Central memory CD4-positive, alpha-beta T cell (primary cell): ENCODE results near the gene NTF4.
"Not testable (repeated sequence)": the region's sequence is repeated elsewhere in the genome, so short reads cannot be mapped to it uniquely, and the experiment has no call there.

Experiments used
- DNase-seq: peaks from one replicate; pipeline ENCODE4 v3.0.0; 2022

NTF4 gene

DNA sequence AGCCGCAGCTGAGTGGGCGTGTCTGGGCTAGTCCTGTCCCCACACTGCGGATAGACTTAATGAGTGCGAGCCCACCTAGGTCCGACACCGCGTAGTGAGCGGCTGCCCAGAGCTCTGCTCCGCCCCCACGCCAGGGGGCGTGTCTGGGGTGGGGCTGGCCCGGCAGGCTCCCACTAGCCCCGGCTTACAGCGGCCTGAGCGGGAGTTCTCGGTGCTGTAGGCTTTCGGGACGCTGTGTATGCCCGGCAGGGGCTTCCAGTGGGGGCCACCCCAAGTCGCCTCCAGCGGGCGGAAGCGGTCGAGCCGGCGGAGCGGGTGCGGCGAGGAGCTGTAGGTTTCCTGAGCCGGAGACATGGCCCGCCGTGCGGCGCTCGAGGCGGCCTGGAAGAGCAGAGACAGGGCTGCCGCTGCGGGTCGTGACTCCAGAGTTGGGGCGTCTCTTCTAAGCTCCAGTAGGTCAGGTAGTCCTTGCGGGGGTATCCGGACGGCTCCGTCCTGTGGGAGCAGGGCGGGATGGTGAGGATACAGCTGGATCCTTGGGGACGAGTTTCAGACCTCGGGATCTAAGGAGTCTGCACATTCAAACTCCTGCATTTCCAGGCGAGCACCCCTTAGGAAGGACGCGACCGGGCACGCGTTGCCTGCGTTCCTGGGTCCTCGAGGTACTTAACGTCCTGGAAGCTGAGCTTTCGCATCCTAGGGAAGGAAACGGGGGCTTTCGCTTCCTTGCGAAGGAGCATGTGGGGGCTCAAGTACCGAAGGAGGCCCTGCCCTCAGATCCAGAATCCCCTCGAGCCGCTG is 8.3 kb downstream of the NTF4 start:
- DNase-seq, result peak; percentile 48

DNA sequence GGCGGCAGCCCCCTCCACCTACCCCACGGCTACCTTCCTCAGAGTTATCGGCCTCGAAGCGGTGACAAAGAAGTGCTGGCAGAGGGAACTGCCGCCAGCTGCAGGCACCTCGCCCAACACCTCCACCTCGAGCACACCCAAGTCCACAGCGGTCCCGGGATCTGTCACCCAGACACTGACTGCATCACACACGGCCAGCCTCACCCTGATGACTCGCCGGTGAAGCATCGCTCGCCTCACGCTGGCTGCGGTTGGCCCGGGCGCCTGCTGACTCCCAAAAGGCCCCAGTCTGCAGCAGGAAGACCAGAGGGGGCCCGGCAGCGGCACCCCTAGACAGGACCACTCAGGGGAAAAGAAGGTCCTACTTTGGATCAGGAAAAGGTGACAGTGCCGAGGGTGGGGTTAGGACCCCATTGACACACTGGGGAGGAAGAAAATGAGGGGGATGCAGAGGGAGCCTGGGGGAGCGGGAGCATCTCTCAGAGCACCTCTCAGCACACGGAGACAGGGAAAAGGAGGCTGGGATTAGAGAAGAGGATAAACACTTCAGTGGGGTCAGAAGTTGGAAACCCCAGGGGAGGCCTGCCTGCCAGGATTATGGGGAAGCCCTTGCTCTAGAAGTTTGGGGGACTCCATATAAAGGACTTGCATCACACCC is 14.1 kb downstream of the NTF4 start:
- not testable (repeated sequence) for DNase-seq

DNA sequence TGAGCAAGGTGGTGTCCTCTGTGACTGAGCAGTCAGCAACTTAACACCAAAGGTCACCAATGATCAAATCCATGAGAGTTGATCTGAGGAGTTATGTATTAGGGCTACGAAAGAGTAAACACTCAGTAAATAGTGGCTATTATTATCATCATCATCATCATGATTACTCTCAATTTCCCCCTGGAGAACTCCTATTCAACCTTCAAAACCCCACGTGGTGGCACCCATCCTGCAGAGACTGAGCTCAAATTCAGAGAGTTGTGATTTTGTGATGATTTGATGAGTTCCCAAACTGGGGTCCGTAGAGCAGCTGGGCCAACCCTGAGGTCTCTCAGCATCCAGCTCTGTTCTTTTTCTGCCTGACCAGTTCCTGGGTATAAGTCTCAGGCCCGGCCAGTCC is 14.8 kb downstream of the NTF4 start:
- DNase-seq, result not testable (repeated sequence)

DNA sequence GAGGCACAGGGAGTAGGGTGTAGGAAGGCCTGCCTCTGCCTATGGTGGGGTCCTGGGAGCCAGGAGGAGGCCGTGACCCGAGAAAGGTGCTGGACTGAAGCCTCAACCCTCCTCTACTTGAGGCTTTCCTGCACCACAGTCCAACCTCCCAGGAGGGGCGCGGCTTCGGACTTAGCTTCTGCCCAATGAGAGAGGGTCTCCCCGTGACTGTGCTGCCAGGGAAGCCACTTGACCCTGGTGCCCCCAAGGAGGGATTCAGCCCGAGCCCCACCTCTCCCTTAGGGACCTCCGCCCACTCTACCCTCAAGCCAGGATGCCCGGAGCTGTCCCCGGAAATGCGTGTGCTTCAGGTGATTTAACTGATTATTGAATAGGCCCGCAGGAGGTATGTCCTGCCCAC is 15.6 kb downstream of the NTF4 start, which contains the start of gene CGB8:
TSS of gene CGB8 (minus strand) at position 101 of the 400 bp plus-strand sequence. CDS start 372 bp downstream, outside the sequence.
- not testable (repeated sequence) for DNase-seq

GRCh38 chr19:49043548-49043947 is 21.1 kb downstream of the NTF4 start, which contains the start of gene CGB5:
CGB5 (plus strand) TSS chr19:49043848; CDS start chr19:49044210, 362 bp downstream.
- DNase-seq, result not testable (repeated sequence)

GRCh38 chr19:49042666-49043065 is 22.0 kb downstream of the NTF4 start:
- not testable (repeated sequence) for DNase-seq

GRCh38 chr19:49042177-49042576 is 22.4 kb downstream of the NTF4 start:
- no peak for DNase-seq

DNA sequence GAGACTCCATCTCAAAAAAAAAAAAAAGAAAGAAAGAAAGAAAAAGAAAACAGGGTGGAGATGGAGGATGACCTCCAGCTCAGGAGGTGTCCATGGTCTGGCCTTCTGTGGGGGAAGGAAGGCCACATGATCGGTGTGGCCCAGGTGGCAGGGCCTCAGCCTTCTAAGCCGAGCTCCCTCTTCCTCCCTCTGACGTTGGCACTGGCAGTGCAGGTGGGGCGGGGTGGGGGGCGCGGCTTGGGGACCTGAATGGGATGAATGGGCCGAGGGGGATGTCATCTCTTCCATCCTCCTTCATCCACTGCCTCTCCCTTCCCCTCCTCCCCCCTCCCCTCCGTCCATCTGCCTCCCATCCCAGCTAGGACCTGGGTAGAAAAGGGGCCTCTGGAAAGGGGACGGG is 24.9 kb downstream of the NTF4 start:
- not testable (repeated sequence) for DNase-seq

GRCh38 chr19:49038557-49039276 is 25.9 kb downstream of the NTF4 start:
- DNase-seq, result not testable (repeated sequence)

DNA sequence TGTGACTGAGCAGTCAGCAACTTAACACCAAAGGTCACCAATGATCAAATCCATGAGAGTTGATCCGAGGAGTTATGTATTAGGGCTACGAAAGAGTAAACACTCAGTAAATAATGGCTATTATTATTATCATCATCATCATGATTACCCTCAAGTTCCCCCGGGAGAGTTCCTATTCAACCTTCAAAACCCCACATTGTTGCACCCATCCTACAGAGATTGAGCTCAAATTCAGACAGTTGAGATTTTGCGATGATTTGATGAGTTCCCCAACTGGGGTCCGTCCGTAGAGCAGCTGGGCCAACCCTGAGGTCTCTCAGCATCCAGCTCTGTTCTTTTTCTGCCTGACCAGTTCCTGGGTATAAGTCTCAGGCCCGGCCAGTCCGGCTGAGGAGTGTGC is 26.5 kb downstream of the NTF4 start:
- not testable (repeated sequence) for DNase-seq

DNA sequence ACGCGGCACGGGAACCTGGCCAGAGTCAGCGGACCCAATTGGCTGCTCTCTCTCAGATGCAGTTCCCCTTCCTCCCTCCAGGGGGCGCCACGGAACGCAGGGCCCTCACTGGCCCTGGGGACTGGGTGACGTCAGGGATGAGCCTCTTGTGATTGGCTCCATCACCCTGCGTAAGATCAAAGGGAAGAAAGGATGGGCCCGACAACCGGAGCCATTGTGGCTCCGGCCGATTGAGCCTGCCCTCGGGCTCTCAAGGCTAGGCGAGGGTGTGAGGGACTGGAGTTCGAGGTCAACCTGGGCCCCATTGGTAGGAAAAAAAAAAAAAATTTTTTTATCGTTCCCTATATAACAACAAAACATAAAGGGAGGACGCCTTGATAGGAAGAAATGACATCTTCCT is 27.8 kb downstream of the NTF4 start, which contains the start of gene CGB1:
TSS of gene CGB1 (minus strand) at position 81 of the 400 bp plus-strand sequence. CDS start 184 bp downstream, outside the sequence.
- DNase-seq, result not testable (repeated sequence)

GRCh38 chr19:49031642-49032301 is 32.8 kb downstream of the NTF4 start, which contains the start of gene CGB2:
CGB2 (plus strand) TSS chr19:49031890; CDS start chr19:49032096, 206 bp downstream.
- DNase-seq, result peak; percentile 51

DNA sequence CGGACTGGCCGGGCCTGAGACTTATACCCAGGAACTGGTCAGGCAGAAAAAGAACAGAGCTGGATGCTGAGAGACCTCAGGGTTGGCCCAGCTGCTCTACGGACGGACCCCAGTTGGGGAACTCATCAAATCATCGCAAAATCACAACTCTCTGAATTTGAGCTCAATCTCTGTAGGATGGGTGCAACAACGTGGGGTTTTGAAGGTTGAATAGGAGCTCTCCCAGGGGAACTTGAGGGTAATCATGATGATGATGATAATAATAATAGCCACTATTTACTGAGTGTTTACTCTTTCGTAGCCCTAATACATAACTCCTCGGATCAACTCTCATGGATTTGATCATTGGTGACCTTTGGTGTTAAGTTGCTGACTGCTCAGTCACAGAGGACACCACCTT is 34.3 kb downstream of the NTF4 start:
- DNase-seq, result not testable (repeated sequence)

GRCh38 chr19:49029749-49030148 is 34.9 kb downstream of the NTF4 start:
- not testable (repeated sequence) for DNase-seq

- not testable (repeated sequence) for DNase-seq
Measured at GRCh38 chr19:49028686-49029085, 35.9 kb downstream of the NTF4 start.

DNA sequence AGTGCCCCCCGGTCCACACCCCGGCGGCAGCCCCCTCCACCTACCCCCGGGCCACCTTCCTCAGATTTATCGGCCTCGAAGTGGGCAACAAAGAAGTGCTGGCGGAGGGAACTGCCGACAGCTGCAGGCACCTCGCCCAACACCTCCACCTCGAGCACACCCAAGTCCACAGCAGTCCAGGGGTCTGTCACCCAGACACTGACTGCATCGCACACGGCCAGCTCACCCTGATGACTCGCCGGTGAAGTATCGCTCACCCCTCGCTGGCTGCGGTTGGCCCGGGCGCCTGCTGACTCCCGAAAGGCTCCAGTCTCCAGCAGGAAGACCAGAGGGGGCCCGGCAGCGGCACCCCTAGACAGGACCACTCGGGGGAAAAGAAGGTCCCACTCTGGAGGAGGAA is 39.0 kb downstream of the NTF4 start:
- DNase-seq, result not testable (repeated sequence)

DNA sequence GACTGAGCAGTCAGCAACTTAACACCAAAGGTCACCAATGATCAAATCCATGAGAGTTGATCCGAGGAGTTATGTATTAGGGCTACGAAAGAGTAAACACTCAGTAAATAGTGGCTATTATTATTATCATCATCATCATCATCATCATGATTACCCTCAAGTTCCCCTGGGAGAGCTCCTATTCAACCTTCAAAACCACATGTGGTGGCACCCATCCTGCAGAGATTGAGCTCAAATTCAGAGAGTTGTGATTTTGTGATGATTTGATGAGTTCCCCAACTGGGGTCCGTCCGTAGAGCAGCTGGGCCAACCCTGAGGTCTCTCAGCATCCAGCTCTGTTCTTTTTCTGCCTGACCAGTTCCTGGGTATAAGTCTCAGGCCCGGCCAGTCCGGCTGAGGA is 39.5 kb downstream of the NTF4 start:
- DNase-seq, result not testable (repeated sequence)

DNA sequence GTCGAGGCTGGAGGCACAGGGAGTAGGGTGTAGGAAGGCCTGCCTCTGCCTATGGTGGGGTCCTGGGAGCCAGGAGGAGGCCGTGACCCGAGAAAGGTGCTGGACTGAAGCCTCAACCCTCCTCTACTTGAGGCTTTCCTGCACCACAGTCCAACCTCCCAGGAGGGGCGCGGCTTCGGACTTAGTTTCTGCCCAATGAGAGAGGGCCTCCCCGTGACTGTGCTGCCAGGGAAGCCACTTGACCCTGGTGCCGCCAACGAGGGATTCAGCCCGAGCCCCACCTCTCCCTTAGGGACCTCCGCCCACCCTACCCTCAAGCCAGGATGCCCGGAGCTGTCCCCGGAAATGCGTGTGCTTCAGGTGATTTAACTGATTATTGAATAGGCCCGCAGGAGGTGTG is 40.4 kb downstream of the NTF4 start, which contains the start of gene CGB3:
TSS of gene CGB3 (minus strand) at position 101 of the 400 bp plus-strand sequence. CDS start 362 bp downstream, outside the sequence.
- not testable (repeated sequence) for DNase-seq

DNA sequence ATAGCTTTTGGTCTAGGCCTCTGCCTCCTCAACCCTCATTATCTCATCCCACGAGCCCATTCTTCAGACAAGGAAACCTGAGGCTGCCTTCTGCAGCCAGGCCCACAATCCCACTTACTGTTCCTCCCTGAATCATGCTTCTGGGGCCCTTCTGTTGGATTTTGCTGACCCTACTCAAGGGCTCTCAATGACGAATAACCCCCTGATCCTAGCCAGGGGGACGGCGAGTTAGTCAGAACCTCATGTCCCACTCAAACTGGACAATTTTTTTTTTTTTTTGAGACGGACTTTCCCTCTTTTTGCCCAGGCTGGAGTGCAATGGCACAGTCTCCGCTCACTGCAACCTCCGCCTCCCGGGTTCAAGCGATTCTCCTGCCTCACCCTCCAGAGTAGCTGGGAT is 42.5 kb downstream of the NTF4 start:
- no peak for DNase-seq

DNA sequence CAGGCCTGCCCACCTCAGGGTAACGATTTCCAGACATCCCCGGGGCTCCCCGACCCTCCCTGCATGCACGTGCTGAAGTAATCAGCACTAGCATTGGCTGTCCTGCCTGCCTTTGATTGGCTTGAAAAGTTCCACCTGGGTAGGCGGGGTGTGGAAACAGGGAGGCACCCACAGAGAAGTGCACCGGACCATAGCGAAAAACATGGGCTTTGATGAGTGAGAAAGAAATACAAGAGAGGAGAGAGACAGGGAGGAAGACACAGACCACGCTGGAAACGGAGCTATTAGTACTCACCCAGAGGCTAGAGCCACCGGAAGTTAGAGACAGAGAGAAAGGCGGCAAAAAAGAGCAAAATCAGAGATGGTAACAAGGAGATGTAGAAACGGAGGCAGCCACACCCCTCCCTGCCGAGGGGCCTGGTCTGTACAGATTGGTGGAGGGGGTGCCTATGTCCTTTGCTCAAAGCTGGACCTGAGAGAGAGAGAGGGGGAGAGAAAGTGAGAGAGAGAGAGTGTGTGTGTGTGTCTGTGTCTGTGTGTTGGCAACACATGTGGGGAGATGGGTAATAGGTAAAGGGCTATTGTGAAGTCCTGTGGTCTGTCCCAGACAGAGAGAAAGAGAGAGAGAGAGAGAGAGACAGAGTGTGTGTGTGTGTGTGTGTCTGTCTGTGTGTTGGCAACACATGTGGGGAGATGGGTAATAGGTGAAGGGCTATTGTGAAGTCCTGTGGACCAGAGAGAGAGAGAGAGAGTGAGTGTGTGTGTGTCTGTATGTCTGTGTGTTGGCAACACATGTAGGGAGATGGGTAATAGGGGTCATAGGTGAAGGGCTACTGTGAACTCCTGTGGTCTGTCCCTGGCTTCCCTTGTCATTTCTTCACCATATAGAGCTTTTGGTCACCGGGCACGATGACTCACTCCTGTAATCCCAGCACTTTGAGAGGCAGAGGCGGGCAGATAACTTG is 43.4 kb downstream of the NTF4 start:
- DNase-seq, result no peak

DNA sequence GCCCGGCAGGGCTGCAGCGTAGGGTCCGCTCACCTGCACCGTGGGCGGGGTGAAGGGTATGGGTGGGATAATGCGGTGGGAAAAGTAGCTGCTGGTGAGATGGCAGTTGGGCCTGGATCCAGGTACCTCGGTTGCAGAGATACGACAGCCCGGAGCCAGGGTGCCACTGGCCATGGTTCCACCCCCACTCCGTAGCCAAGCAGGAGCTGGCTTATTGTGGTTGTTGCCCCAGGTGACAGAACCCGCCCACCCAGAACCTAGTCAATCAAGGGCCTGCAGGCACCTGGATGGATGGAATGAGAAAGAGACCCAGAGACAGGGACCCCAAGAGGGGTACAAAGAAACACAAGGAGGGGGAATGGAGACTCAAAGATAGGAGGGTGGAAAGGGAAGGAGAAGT is 44.3 kb downstream of the NTF4 start:
- DNase-seq, result no peak
